ENCODE measurements around the gene NAT10.

The NAT10 gene

DNA sequence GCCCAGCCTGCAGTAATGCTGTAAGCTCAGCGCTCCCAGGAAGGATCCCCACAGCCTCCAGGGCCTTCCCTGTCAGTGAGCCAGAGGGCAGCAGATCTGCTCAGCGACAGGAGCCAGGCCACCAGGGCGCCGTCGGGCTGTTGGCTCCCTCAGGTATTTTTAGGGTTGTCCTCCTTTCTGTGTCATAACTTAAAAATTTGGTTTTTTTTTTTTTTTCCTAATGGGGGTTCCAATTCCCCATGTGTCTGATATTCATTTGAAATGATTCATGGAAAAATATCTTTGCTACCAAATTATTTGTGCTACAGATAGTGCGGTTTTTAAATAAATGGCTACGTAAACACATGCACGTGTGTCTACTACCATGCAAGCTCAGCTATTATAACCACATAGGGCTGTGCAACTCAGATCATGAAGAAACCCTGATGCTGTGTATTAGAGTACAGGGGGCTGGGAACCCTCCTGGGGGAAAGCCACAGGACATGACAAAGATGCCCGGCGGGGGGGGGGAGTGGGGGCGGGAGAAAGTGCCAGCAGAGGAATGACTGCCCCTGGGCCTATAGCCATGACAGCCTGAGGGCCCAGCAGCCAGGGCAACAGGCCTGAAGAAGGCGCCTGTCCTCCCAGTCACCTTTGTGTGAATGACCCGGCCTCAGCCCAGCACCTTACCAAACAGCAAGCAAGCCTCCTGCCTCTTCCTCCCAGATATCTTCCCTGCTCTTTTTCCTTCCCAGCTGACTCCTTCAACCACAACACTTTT lies 89.3 kb downstream of the NAT10 start:
- Mint-ChIP-seq H3K4me1 (peaks cover 6% of the 10 kb centered on the region), H3K36me3 (peaks cover 36% of the 10 kb centered on the region), H3K9me3 (no peaks in the 10 kb centered on the region), H3K27me3 (no peaks in the 10 kb centered on the region), H3K4me3 (no peak overlapping the region), H3K27ac (no peak overlapping the region)
- no peak for ATAC-seq
